Vagina (tissue), 2 donors: Measurements from ENCODE around the gene CYP26A1. TPM values are rescaled to one million over a fixed set of nuclear protein-coding genes. Genes with fewer than 3 reads are reported as not detected.

Source experiments
- DNase-seq, 2 donors: peaks; one replicate each; pipeline ENCODE4 v3.0.0-alpha.2; 2017; ENCODE audit errors: extremely low spot score in 2 of 2
- H3K27ac ChIP-seq: fragments of 200-600 bp; sonication (generic); one replicate; pipeline ENCODE4 v1.5.1; 2019
- H3K27me3 ChIP-seq: fragments of 200-600 bp; sonication (generic); one replicate; pipeline ENCODE4 v1.5.1; 2019
- H3K36me3 ChIP-seq, 2 donors: fragments of 200-600 bp; sonication (generic); one replicate each; pipeline ENCODE4 v1.5.1; 2017 to 2019
- H3K4me1 ChIP-seq: fragments of 200-600 bp; sonication (generic); one replicate; pipeline ENCODE4 v1.5.1; 2019
- H3K4me3 ChIP-seq, 2 donors: fragments of 200-600 bp; sonication (generic); 1 replicate in 1 of 2; 2 replicates in 1 of 2; pipeline ENCODE4 v1.5.1; 2016 to 2019
- H3K9me3 ChIP-seq: fragments of 200-600 bp; sonication (generic); one replicate; pipeline ENCODE4 v1.5.1; 2019
- CTCF ChIP-seq, 3 experiments: fragments of 450-650 bp in 2 of 3; fragments of 200-600 bp in 1 of 3; sonication (generic) in 1 of 3; IDR thresholded peaks; one replicate each; pipeline ENCODE4 v1.5.1; 2017 to 2019; ENCODE audit warnings: antibody characterized with exemption in 3 of 3, mild to moderate bottlenecking in 2 of 3, moderate library complexity in 2 of 3
- POLR2A ChIP-seq, 2 donors: fragments of 450-650 bp; IDR thresholded peaks; one replicate each; pipeline ENCODE4 v1.6.1; 2017; ENCODE audit warnings: antibody characterized with exemption in 2 of 2, mild to moderate bottlenecking in 2 of 2, moderate library complexity in 2 of 2
- POLR2AphosphoS5 ChIP-seq, 2 donors: sonication (generic); formaldehyde crosslinking; IDR thresholded peaks; one replicate each; pipeline ENCODE4 v1.9.0; 2017; ENCODE audit warnings: antibody characterized with exemption in 2 of 2, mild to moderate bottlenecking in 2 of 2, low read depth in 1 of 2; ENCODE audit not compliant: insufficient read depth in 1 of 2
- intact Hi-C: fragments of 100-400 bp; cut with DNase I; formaldehyde crosslinking; loops from one replicate; pipeline ENCODE4 v1.15.1; 2023
- total RNA-seq: library from RNA; depleted of rRNA; stranded (reverse); fragments of >200 nt; gene quantifications from one replicate; pipeline ENCODE4 v1.2.3, GENCODE V29; 2016

The CYP26A1 gene
- total RNA-seq, 1 donor from 2014 or later, result not detected

DNA sequence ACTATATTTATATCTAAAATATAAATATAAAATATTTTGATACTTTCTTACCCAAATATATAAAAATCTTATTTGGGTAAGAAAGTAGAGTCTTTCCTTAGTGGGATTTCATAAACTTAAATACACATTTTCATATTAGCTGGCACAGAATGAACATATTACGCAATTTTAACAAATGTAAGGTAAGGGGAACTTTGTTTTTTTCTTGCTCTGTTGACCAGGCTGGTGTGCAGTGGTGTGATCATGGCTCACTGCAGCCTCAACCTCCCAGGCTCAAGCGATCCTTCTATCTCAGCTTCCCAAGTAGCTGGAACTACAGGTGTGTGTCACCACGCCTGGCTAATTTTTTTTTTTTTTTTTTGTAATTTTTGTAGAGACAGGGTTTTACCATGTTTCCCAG, 18.3 kb downstream of the CYP26A1 start:
- Histone ChIP-seq H3K9me3 (no peaks in the 10 kb centered on the region), H3K4me3 (no peak overlapping the region), H3K27me3 (no peaks in the 10 kb centered on the region), H3K27ac (no peak overlapping the region), H3K4me1 (no peaks in the 10 kb centered on the region), H3K36me3 (no peaks in the 10 kb centered on the region)
- no peak for DNase-seq
- intact Hi-C loops, result no loop called here
- TF ChIP-seq POLR2AphosphoS5 (IDR thresholded peaks at IDR 0.05; ENCODE audit: insufficient read depth in 1 of 2, low read depth in 1 of 2) (no peak), POLR2A (IDR thresholded peaks at IDR 0.05) (no peak), CTCF (IDR thresholded peaks at IDR 0.05) (no peak)

DNA sequence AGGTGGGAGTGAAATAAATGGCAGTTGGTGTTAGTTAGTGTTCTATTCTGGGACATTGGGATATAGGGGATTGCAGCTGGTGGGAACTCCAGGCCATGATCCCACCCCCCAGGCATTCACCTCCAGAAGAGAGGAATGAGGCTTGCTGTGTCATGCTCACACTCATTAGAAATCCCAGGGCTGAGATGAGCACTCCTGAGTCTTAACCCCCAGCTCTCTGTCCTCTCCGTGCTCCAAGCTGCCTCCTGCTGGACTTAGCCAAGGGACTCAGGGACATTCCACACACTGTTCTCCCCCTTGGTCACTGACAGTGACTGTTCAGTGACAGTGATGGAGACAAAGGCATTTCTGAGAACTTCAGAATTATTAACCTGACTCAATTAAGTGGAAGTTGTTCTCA, 21.5 kb downstream of the CYP26A1 start:
- intact Hi-C loops, result no loop called here
- DNase-seq, result no peak

DNA sequence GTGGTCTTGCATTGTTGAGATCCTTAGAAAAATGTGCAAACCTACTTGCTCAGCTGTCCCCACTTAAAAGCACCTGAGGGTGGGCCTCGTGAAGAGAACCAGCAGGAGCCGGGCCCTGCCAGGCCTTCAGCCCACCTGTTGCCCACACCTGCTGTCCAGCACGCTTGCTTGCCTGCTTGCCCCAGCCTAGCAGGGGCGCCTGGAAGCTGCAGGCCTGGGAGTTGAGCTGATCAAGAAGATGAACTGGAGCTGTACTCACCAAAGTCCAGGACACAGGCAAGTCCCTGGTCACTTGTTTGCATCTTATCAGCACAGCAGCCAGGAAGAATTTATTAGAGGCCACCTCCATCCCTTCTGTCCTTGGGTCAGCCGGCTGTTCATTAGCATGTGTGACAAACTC, 23.2 kb downstream of the CYP26A1 start:
- Histone ChIP-seq H3K27ac (no peak overlapping the region), H3K4me1 (no peaks in the 10 kb centered on the region), H3K9me3 (no peaks in the 10 kb centered on the region), H3K4me3 (no peak overlapping the region), H3K27me3 (no peaks in the 10 kb centered on the region), H3K36me3 (no peaks in the 10 kb centered on the region)
- peak in 1 of 2 donors; percentile 83 for DNase-seq
- TF ChIP-seq CTCF (IDR thresholded peaks at IDR 0.05), result no peak
- TF ChIP-seq POLR2AphosphoS5 (IDR thresholded peaks at IDR 0.05; ENCODE audit: insufficient read depth in 1 of 2, low read depth in 1 of 2), result no peak
- TF ChIP-seq POLR2A (IDR thresholded peaks at IDR 0.05), result no peak
- intact Hi-C loops, result no loop called here

More for the DNA sequence above, 21.5 kb downstream of the CYP26A1 start:
- Histone ChIP-seq H3K27ac (no peak overlapping the region), H3K36me3 (no peaks in the 10 kb centered on the region), H3K4me3 (no peak overlapping the region), H3K27me3 (no peaks in the 10 kb centered on the region), H3K4me1 (no peaks in the 10 kb centered on the region), H3K9me3 (no peaks in the 10 kb centered on the region)
- TF ChIP-seq POLR2A (IDR thresholded peaks at IDR 0.05) (no peak), POLR2AphosphoS5 (IDR thresholded peaks at IDR 0.05; ENCODE audit: insufficient read depth in 1 of 2, low read depth in 1 of 2) (no peak), CTCF (IDR thresholded peaks at IDR 0.05) (no peak)

GRCh38 chr10:93097386-93097785, 23.7 kb downstream of the CYP26A1 start:
- DNase-seq, result peak in 1 of 2 donors; percentile 52
- no peak overlapping the region for H3K27ac ChIP-seq
- intact Hi-C loops, result no loop called here
- no peaks in the 10 kb centered on the region for H3K9me3 ChIP-seq
- H3K4me3 ChIP-seq, result no peak overlapping the region
- H3K4me1 ChIP-seq, result no peaks in the 10 kb centered on the region
- H3K27me3 ChIP-seq, result no peaks in the 10 kb centered on the region
- no peaks in the 10 kb centered on the region for H3K36me3 ChIP-seq
- TF ChIP-seq CTCF (IDR thresholded peaks at IDR 0.05) (no peak), POLR2A (IDR thresholded peaks at IDR 0.05) (no peak), POLR2AphosphoS5 (IDR thresholded peaks at IDR 0.05; ENCODE audit: insufficient read depth in 1 of 2, low read depth in 1 of 2) (no peak)

DNA sequence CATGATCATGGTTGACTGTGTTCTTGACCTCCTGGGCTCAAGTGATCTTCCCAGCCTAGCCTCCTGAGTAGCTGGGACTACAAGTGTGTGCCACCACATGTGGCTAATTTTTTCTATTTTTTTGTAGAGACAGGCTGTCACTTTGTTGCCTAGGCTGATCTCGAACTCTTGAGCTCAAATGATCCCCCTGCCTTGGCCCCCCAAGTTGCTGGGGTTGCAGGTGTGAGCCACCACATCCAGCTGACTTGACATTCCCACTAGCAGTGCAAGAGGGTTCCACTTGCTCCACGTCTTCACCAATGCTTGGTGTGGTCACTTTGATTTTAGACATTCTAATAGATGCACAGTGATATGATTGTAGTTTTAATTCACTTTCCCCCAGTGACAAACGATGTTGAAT, 25.1 kb downstream of the CYP26A1 start:
- intact Hi-C loops, result no loop called here
- no peaks in the 10 kb centered on the region for H3K4me1 ChIP-seq
- TF ChIP-seq POLR2A (IDR thresholded peaks at IDR 0.05) (no peak), POLR2AphosphoS5 (IDR thresholded peaks at IDR 0.05; ENCODE audit: insufficient read depth in 1 of 2, low read depth in 1 of 2) (no peak), CTCF (IDR thresholded peaks at IDR 0.05) (no peak)
- H3K27me3 ChIP-seq, result no peaks in the 10 kb centered on the region
- no peak overlapping the region for H3K4me3 ChIP-seq
- peak in 1 of 2 donors; percentile 13 for DNase-seq
- H3K36me3 ChIP-seq, result no peaks in the 10 kb centered on the region
- no peaks in the 10 kb centered on the region for H3K9me3 ChIP-seq
- H3K27ac ChIP-seq, result no peak overlapping the region
